A673 (cell line): Measurements from ENCODE around the gene KLHL1.

Experiments
- CTCF ChIP-seq: fragments of 300-800, 200-600 bp; sonication (generic); conservative IDR thresholded peaks from 2 replicates; pipeline ENCODE4 v1.5.1; 2017; ENCODE audit warnings: low read depth, mild to moderate bottlenecking, antibody characterized with exemption, low read length, moderate library complexity, mixed read lengths
- EZH2 ChIP-seq: fragments of 200-600 bp; sonication (generic); IDR thresholded peaks from 2 replicates; pipeline ENCODE4 v1.6.1; 2017; ENCODE audit warnings: borderline replicate concordance, low read depth, mild to moderate bottlenecking, mixed read lengths, antibody characterized with exemption, low read length; ENCODE audit not compliant: poor library complexity, severe bottlenecking

GRCh38 chr13:69856331-69856730 is 251.9 kb downstream of the KLHL1 start:
- TF ChIP-seq CTCF = no peak
- TF ChIP-seq EZH2 = no peak
